HepG2 (cell line): ENCODE results near the gene TSEN54. TPM values are rescaled to one million over a fixed set of nuclear protein-coding genes. Genes with fewer than 3 reads are reported as not detected.
A peak's percentile ranks its signal among the peaks of the same experiment; 100 is the strongest.

Experiments used
- CENPT ChIP-seq: sonication (generic); formaldehyde crosslinking; IDR thresholded peaks from 2 replicates; pipeline ENCODE4 v1.8.0; 2022; ENCODE audit warnings: low read depth, mild to moderate bottlenecking, moderate library complexity, missing genetic modification reagents
- FOSL2 ChIP-seq: sonication (generic); formaldehyde crosslinking; IDR thresholded peaks from 2 replicates; pipeline ENCODE4 v1.4.0; 2020; ENCODE audit warnings: missing genetic modification reagents
- GATAD1 ChIP-seq: IDR thresholded peaks from 2 replicates; pipeline ENCODE4 v1.6.1; 2016; ENCODE audit warnings: missing genetic modification reagents, missing compliant biosample characterization
- IRX3 ChIP-seq: sonication (generic); formaldehyde crosslinking; IDR thresholded peaks from 2 replicates; pipeline ENCODE4 v1.8.1; 2023; ENCODE audit warnings: mild to moderate bottlenecking, low read depth, missing genetic modification reagents, borderline replicate concordance
- POLR2G ChIP-seq: fragments of 200-400 bp; formaldehyde crosslinking; IDR thresholded peaks from 2 replicates; pipeline ENCODE4 v1.6.1; 2018; ENCODE audit warnings: mild to moderate bottlenecking, low read depth, low read length, moderate library complexity
- RFX1 ChIP-seq: fragments of 450-650 bp; IDR thresholded peaks from 2 replicates; pipeline ENCODE4 v1.6.1; 2017
- SCMH1 ChIP-seq: sonication (generic); formaldehyde crosslinking; IDR thresholded peaks from 2 replicates; pipeline ENCODE4 v1.9.0; 2021; ENCODE audit warnings: missing genetic modification reagents, mild to moderate bottlenecking, borderline replicate concordance
- SP1 ChIP-seq, 2 experiments: fragments of 450-650 bp in 1 of 2; sonication (generic) in 1 of 2; formaldehyde crosslinking in 1 of 2; IDR thresholded peaks; 2 replicates each; pipeline versions ENCODE4 v1.4.0 to v1.6.1; 2016 to 2020; ENCODE audit warnings: missing genetic modification reagents in 1 of 2
- ZBTB4 ChIP-seq: sonication (generic); formaldehyde crosslinking; IDR thresholded peaks from 2 replicates; pipeline ENCODE4 v1.4.0; 2020; ENCODE audit warnings: missing genetic modification reagents, mild to moderate bottlenecking, borderline replicate concordance
- ZFP37 ChIP-seq: sonication (generic); formaldehyde crosslinking; IDR thresholded peaks from 2 replicates; pipeline ENCODE4 v1.4.0; 2020; ENCODE audit warnings: missing genetic modification reagents, borderline replicate concordance
- ZNF136 ChIP-seq: sonication (generic); formaldehyde crosslinking; IDR thresholded peaks from 2 replicates; pipeline ENCODE4 v1.8.1; 2022; ENCODE audit warnings: low read depth, mild to moderate bottlenecking, moderate library complexity, missing genetic modification reagents
- ZNF143 ChIP-seq: sonication (generic); formaldehyde crosslinking; IDR thresholded peaks from 2 replicates; pipeline ENCODE4 v1.4.0; 2020; ENCODE audit warnings: missing genetic modification reagents
- ZNF343 ChIP-seq: sonication (generic); formaldehyde crosslinking; IDR thresholded peaks from 2 replicates; pipeline ENCODE4 v1.4.0; 2020; ENCODE audit warnings: mild to moderate bottlenecking, missing genetic modification reagents
- ZNF556 ChIP-seq: sonication (generic); formaldehyde crosslinking; IDR thresholded peaks from 2 replicates; pipeline ENCODE4 v1.4.0; 2020; ENCODE audit warnings: mild to moderate bottlenecking, missing genetic modification reagents, borderline replicate concordance
- ZNF687 ChIP-seq: sonication (generic); formaldehyde crosslinking; IDR thresholded peaks from 2 replicates; pipeline ENCODE4 v1.5.1; 2020; ENCODE audit warnings: mild to moderate bottlenecking, missing genetic modification reagents, moderate library complexity
- ZNF710 ChIP-seq: sonication (generic); formaldehyde crosslinking; IDR thresholded peaks from 2 replicates; pipeline ENCODE4 v1.5.0; 2020; ENCODE audit warnings: mild to moderate bottlenecking, missing genetic modification reagents, borderline replicate concordance
- polyA plus RNA-seq, 8 experiments: library from polyadenylated mRNA; depleted of rRNA in 3 of 8; stranded (reverse) in 7 of 8; unstranded in 1 of 8; fragments of >200 nt; fragmentation: Illumina TruSeq in 4 of 8; extraction: Trizol in 4 of 8; gene quantifications; 2 replicates each; pipeline versions ENCODE4 v1.2.1 to v1.2.3, GENCODE V29; 2011 to 2016; ENCODE audit warnings: low read depth in 4 of 8, missing spikeins in 1 of 8, mixed read lengths in 1 of 8; ENCODE audit not compliant: insufficient read depth in 1 of 8
- total RNA-seq, 5 experiments: library from RNA; depleted of rRNA; stranded (reverse); fragments of >200 nt; fragmentation: Illumina TruSeq; extraction: Trizol; gene quantifications; 2 replicates each; pipeline ENCODE4 v1.2.3, GENCODE V29; 2016; ENCODE audit warnings: low read depth in 1 of 5
- TF ChIP-seq, protein P1 (sequence below): sonication (generic); formaldehyde crosslinking; IDR thresholded peaks from 2 replicates; pipeline ENCODE4 v1.4.0; 2020; ENCODE audit warnings: missing genetic modification reagents
- TF ChIP-seq, protein P2 (sequence below): sonication (generic); formaldehyde crosslinking; IDR thresholded peaks from 2 replicates; pipeline ENCODE4 v1.4.0; 2020; ENCODE audit warnings: mild to moderate bottlenecking, missing genetic modification reagents

TSEN54 gene
- total and polyA plus RNA-seq, 2 of the 13 experiments (the other 11 are each of a cell fraction or from before 2014, with no cell fraction given) = 62.9 to 63.3 TPM

- peak; percentile 57 for TF ChIP-seq IRX3
- TF ChIP-seq ZNF710 = no peak
- TF ChIP-seq GATAD1 (CRISPR knock-in tag) = no peak
- no peak for TF ChIP-seq FOSL2
- no peak for TF ChIP-seq ZFP37 (CRISPR knock-in tag)
- TF ChIP-seq POLR2G = no peak
- 0 out of 2 replicates have a peak, but pooled peaks have one; percentile 20 for TF ChIP-seq ZNF343
- TF ChIP-seq, protein P1, sequence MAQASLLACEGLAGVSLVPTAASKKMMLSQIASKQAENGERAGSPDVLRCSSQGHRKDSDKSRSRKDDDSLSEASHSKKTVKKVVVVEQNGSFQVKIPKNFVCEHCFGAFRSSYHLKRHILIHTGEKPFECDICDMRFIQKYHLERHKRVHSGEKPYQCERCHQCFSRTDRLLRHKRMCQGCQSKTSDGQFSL (CRISPR knock-in tag) = no peak
- no peak for TF ChIP-seq RFX1
- TF ChIP-seq, protein P2, sequence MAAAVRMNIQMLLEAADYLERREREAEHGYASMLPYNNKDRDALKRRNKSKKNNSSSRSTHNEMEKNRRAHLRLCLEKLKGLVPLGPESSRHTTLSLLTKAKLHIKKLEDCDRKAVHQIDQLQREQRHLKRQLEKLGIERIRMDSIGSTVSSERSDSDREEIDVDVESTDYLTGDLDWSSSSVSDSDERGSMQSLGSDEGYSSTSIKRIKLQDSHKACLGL (CRISPR knock-in tag) = peak; percentile 77; the same call in 1 of the 2 replicates
- TF ChIP-seq CENPT (CRISPR knock-in tag) = no peak
- no peak for TF ChIP-seq SP1 (IDR thresholded peaks at IDR 0.05)
- no peak for TF ChIP-seq SP1 (CRISPR knock-in tag; IDR thresholded peaks at IDR 0.05)
- TF ChIP-seq ZNF687 = peak; percentile 85; the same call in 1 of the 2 replicates
- TF ChIP-seq SCMH1 (CRISPR knock-in tag) = no peak
- TF ChIP-seq ZNF143 (CRISPR knock-in tag) = no peak
- TF ChIP-seq ZNF556 = no peak
- TF ChIP-seq ZBTB4 (CRISPR knock-in tag) = 0 out of 2 replicates have a peak, but pooled peaks have one; percentile 5
- no peak for TF ChIP-seq ZNF136 (CRISPR knock-in tag)
These were observed 9.7 kb downstream of the TSEN54 start (continued) for GRCh38 chr17:75525806-75526554.
